HG02852 (cell line): Measurements from ENCODE around the gene SLC35B2.

Experiments
- ATAC-seq: cut with Tn5 transposase; IDR thresholded peaks from one replicate; pipeline ENCODE4 v1.9.1; 2021; ENCODE audit warnings: mild to moderate bottlenecking, moderate library complexity; ENCODE audit not compliant: unreplicated experiment

Gene SLC35B2

DNA sequence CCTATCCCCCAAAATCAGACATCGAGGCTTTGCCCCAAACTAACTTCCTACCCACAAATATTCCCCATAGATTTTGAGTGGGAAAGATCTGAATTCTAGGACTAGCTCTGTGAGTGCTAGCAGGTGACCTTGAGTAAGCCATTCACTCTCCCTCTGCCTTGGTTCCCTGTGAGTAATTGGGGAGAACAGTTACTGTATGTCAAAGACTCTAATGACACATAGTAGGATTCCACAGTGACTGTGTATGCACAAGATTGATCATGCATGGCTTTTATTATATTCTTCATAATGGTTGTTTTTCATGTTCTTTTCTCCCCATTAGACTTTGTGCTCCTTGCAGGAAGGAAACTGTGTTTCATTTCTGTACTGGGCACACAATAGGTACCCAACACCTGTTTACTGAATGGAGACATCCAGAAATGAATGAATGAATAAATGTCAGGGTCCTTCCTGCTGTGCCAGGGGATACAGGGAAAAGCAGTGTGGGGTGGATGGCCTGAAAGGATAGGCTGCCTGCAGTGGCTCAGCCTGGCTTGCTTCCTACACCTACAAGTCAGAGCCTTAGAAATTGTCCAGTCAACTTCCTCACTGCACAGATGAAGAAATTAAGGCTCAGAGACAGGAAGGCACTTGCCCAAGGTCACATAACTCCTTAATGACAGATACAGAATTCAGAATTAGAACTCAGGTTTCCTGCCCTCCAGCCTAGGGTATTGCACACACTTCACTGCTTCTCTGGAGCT, 12.0 kb upstream of the SLC35B2 start:
- no peak for ATAC-seq

DNA sequence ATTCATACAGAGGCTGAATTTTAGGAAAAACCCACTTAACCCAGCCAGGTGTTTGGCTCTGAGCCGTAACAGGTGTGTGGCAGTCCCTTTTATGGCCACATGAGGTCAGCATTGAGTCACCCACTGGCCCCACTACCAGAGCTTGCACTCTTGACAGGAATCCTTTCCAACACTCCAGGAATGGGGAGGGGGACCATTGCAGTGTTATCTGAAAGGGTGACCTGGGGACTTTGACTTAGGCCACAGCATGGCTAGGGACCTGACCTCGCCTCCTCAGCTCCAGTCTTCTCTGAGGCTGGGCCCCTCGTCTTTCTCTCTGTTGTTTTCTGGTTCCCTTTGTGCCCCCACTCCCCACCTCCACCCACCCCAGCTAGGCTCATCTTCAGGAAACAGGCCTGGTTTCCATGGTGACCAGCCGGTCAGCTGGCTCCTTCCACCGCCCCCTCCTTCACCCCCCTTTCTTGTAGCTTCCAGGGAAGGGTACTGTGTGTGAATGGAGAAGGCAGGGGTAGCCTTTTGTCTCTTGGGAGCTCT, 10.8 kb upstream of the SLC35B2 start:
- no peak for ATAC-seq

DNA sequence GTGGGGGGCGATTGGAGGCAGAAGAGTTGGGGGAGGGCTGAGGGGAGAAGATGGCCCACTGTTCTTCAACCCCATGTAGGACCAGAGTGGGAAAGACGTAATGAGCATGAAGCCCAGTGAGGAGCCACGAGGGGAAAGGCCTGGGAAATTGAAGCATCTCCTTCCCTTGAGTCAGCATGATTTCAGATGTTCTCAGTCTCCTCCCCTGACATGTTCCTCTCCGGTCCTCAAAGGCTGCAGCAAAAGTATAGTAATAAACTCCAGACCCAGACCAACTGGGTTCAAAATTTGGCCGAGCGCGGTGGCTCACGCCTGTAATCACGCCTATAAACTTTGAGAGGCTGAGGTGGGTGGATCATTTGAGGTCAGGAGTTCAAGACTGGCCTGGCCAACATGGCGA, 9.9 kb upstream of the SLC35B2 start:
- ATAC-seq = no peak

DNA sequence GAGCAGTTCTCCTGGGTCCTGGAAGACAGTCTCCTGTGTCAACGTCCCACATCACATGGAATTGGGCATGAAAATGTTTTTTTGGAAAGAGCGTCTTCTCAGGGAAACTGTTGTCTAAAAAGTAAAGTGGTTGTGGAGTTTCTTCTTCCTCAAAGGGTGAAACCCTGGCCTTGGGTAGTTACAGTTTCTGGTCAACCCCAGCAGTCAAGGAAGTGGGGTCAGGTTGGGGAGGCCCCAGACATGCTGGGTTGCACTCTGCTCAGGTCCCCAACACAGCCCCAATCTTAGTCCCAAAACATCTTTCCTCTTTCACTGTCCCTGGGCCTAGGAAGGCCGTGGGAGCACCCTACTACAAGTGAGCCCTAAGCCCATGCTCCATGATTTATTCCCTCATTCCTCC, 9.0 kb upstream of the SLC35B2 start:
- ATAC-seq = no peak

DNA sequence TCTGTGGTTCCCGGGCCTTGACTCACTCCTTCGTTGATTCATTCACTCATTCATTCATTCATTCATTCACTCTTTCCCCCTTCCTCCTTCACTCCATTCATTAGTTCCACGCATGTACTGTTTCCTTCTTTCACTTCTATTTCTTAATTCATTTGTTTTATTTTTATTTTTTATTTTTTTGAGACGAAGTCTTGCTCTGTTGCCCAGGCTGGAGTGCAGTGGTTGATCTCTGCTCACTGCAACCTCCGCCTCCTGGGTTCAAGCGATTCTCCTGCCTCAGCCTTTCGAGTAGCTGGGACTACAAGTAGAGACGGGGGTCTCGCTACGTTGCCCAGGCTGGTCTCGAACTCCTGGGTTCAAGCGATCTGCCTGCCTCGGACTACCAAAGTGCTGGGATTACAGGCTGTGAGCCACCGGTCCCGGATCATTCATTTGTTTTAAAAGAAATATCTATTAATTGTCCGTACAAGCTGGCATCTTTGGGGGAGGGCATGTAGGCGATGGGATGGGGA, 8.4 kb upstream of the SLC35B2 start:
- no peak for ATAC-seq

DNA sequence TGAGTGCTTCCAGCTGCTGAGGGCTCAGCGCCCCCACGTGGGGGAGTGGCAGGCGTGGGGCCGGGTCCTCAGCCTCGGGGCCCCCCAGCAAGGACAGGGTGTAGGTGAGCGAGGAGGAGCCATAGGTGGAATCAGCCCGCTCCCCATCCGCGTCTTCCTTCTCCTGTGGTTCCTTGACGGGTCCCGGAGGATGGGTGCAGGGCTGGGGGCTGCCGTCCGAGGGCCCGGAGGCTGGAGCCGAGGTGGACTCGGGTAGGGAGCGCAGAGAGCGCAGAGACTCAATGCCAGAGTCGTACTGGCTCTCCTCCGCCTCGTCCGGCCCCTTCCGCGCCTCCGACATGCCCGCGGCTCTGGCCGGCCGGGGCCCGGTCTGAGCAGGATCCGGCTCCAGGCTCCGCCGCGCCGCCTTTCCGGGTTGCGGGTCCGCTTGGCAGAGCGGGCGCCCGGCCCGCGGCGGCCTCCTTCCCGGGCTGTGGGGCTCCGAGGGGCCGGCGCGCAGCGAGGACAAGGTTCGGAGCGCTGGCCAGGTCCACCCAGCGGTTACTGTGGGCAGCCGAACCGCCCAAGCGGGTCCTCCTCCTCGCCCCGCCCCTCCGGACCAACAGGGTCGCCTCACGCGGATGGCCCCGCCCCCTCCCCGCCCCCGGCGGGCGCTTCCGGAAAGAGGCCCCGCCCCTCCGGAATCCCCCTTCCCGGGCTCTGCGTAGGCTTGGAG, 7.8 kb upstream of the SLC35B2 start, which contains the start of gene NFKBIE:
NFKBIE (minus strand) TSS at position 545 of the 715 bp plus-strand sequence; CDS start at position 340, 205 bp downstream.
- peak; percentile 35 for ATAC-seq

DNA sequence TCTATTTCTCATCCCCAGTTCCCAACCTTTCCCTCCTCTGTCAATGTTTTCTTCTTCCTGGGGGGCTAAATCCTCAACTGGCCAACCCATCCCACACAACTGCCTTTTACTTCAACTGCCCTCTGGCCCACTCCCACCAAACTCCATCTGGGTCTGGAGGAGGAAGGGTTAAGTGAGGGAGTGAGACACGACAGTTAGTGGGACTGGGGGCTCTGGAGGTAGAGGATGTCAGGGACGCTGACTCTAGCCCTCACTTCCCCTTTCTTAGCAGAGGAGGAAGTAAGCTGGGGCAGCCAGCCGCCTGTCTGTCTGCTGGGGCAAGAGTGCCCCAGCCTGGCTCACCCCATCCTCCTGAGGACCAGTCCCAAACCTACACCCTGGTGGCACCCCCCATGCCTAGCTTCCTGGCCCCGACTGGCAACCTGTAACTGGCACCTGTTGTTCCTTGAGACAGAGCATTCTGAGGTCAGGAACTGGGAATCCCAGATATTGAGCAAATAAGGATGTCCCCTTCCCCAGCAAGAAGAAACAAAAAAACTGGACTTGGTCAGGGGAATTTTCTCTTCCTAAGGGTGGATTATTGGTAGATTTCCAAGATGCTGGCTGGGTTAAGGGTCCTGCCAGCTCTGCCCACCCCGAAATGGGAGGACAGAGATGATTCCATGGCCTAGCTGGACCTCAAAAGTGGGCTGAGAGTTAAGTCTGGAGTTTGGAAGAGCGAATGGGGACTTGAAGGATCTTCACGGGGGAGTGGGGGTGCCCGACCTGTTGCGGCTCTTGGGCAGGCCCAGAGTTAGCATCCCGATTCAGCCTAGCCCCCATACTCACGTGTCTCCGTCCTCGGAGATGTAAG, 7.1 kb upstream of the SLC35B2 start:
- peak; percentile 20 for ATAC-seq

DNA sequence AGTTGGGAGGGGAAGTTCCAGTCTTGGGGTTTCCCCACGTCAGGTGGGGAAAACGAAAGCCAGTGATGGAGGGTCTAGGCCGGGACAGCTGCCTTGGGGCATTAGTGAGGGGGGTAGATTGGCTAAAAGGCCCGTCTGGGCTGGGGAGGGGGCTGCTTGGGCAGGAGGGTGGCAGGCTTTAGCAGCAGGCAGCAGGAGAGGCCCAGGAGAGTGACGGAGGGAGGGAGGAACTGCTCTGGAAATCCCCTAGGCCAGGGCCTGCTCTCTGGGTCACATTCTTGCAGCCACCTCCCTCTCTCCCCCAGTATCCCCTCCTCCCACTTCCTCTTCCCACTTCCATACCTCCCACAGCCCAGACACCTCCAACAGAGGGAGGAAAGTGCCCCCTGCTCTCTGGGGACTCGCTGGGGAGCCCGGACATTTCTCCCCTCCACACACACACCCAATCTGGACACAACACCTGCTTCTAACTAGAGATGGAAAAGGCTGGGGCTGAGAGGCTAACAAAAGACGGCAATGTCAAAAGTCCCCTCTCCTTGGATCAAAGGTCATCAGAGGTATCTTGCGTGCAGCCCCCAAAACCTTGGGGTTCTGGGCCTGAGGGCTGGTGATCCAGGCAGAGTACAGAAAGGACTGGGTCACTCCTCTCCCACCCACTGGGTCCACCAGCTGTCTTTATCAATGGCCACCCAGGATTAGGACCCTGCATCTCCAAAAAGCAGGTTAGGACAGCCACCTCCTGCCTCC, 6.2 kb upstream of the SLC35B2 start:
- ATAC-seq = no peak

DNA sequence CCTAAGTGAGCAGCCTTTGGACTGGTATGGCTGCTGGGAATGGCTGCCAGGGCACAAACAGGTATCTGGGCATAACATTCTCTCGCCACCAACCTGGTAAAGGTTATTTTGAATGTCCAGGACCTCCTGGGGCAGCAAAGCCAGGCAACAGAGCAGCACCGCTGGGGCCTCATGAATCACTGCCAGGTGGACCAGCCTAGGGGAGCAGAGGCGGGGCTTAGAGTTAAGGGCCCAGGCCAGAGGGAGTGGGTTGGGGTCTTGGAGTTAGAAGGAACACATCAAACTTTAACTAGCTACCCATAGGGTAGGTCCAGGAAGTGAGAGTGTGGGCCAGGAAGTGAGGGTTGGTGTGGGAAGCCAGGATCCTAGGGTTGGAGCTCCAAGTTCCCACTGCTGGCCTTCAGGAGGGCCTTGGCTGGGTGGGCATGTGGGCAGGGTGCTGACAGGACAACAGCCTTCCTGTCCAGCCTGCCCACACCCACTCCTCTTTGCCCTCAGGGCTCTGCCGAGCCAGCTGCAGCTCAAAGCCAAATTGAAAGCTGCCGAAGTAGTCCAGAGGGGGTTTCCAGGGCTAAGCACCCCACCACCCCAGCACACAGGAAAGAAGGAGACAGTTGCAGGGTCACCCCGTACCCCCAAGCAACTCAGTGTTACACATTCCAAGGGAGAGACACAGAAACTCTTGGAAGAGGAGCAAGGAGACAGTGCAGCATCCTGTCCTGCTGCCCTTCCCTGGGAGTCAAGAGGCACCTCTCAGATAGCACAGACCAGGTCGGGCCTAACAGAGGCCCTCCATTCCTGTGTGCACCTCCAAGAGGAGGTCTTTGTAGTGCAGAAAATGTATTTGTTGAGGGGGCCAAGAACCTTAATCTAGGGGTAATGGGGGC, 5.4 kb upstream of the SLC35B2 start:
- no peak for ATAC-seq

DNA sequence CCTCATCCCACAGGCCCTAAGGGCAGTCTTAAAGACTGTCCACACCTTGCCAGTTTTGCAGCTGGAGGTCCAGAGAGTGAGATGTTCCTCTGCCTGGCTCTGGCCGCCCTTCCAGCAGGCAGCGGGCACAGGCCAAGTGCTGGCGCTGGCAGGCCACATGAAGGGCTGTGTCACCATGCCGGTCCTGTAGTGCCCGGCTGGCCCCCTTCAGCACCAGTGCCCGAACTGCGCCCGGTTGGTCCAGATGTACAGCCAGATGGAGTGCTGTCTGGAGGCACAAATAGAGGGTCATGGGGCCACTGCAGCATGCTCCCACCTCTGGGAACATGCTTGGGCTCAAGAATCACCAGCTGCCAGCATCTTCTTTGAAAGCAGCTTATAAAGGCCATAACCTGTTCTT, 4.3 kb upstream of the SLC35B2 start:
- no peak for ATAC-seq

DNA sequence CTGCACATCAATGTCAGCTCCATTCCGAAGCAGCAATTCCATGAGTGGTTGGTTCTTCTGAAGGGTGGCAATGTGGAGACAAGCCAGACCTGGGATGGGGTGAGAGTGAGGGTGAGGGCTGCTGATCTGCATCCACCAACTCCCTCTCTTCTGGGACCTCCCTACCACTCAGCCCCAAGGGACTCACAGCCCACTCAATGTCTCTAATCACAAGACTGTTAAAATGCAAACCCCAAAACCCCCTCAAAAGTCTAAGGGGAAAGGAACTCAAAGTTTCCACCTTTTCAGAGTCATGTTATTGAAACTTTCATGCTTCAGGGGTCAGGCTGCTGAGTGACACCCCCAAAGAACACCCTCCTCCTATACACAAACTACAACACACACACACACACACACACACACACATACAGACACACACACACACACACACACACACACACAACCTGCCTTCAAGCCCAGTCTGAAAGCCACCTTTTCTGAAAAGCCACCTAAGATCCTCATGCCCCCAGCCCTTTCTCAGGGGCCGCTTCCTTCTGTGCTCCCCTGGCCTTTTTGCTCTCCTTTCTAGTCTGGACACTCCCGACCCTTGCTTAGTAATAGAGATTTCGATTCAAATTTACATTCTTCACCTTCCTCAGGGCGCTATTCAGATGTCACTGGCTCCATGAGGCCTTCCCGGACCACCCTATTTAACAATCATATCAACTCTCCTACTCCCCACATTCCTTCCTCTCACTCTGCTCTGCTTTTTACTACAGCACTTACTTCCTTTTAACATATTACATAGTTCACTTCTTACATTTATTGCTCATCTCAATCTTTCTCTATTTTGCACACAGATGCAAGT, 3.3 kb upstream of the SLC35B2 start:
- ATAC-seq = no peak

DNA sequence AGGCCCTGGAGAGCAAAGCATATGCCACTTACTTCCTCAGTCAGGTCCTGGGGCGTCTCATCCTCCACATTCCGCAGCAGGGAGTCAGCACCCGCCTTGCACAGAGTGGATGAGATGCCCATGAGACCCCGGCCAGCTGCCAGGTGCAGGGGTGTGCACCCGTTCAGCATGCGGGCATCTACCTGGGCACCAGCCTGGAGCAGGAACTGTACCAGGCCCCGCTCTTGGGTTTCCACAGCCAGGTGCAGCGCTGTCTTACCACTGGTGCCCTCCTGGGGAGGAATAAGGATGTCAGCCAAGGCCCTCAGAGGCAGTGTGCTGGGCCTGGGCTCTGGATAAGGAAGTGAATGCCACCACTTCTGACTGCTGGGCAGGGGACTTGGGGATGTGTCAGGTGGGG, 2.7 kb upstream of the SLC35B2 start:
- no peak for ATAC-seq

DNA sequence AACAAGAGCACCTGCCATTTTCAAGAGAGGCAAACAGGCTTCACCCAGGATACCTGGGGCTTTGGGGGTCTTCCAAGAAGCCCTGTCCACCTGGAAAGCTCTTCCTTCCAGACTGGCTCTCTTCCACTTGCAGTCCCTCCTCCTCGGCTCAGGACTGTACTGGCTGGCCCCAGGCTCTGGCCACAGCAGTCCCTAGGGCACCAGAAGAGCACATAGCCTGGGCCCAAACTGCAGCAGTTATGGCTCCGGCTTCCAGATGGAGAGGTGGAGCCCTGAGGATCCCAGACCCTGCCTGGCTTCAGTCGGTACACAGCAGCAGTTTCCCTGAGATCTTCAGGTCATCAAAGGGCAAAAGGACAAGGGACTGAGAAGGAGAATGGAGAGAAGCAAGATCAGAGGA, 1.6 kb upstream of the SLC35B2 start:
- ATAC-seq = no peak

DNA sequence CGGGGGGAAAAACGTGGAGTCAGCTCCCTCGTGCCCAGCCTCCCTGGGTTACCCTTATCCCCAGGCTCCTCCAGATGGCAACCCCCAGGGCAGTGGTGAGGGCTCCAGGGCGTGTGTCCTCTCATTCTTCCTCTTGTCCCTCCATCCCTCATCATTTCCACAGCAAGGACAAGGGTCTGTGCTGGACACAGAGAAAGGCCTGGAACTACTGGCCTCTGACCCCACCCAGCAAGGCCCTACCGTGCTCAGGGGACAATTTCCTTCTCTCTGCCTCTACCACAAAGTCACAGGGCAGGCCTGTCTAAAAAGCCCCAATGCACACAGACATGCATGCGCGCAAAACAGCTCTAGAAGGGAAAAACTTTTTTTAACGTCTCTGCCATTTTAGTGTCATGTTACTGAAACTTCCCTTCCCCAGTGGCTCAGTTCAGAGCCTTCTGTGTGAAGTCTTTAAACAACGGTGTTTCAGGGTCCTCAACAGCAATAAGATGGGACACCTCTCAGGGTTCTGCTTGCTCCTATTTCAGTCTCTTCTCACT, 1.1 kb upstream of the SLC35B2 start:
- no peak for ATAC-seq

DNA sequence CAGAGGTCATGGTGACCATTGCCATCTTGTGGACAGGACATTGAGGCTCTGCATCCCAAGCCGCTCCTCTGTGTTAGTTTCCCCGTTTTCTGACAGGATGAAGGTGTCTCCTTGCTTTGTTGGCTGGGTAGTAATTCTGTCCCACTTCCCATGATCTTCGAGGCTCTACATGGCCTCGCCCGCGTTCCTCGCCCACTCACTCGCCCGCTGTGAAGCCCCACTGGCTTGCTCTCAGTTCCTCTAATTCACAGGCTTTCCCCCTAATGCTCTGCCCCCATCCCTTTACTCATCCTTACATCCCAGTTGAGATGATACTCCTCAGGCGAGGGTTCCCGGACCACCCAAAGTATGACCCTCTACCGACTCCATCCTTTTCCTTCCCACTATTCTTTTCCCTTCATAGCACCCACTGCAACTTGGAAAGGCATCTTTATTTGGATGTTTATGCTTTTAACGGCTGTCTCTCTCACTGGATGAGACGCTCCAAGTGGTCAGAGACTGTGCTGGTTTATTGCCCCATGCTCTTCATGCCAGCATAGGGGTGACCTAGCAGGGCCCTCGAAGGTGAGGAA, 511 bp upstream of the SLC35B2 start:
- ATAC-seq = peak; percentile 26

DNA sequence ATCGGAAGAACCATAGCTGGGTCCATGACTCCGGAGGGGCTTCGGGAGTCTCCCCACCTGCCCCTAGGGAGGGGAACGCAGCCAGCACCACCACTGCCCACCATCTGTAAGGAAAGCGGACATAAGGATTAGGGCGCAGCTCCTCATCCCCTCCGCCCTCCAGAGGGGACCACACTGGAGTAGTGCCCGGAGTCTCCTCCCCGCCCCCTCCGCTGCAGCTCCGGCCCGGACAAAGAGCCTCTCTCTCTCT, 628 bp downstream of the SLC35B2 start:
- no peak for ATAC-seq

DNA sequence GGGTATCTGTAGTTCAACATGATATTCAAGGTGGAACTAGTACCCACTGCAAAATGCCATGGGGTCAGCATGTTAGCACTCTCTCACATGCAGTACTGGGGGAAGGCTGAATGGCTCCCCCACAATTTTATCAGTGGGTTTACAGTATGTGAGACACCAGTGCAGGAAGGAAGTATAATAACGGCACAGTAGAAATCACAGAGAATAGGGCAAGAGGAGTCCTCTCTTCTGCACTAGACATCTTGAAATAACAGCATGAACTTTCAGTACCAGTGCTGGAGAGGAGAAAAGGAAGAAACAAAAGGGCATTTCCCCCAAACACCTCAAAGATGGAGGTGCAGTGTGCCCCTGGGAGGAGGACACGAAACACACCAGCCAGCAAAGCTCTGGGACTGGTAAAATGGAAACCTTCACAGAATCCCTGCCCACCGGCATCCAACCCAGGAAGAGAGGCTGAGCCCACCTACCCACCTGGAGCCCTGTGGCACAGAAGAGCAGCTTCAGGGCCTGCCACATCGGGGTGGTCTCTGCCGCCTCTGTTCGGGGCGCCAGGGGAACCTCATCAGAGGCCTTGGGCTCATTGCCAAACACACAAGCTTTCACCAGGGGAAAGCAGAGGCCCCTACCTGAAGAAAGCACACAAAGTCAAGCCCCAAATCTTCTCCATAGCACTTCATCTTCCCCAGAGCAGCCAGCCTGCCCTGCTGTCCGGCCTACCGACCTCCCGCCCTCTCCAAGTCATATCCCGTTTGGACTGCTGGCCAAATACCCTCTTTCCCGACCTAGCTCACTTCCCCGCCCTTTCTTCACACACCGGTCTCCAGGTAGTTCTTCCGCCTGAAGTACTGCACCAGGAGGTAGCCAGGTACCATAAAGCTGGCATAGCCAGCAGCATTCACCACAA, 1.2 kb downstream of the SLC35B2 start:
- ATAC-seq = no peak
